ENCODE results near the gene ATP8A2. TPM values are rescaled to one million over a fixed set of nuclear protein-coding genes. Genes with fewer than 3 reads are reported as not detected.

Gene ATP8A2
- total RNA-seq, 1 donor from 2014 or later, result not detected

GRCh38 chr13:25795277-25795676, 423.5 kb downstream of the ATP8A2 start:
- DNase-seq (ENCODE audit: low read depth), result no peak
- no peak overlapping the region for H3K4me3 ChIP-seq (ENCODE audit: low read depth, low read length)
- no peaks in the 10 kb centered on the region for H3K27me3 ChIP-seq (ENCODE audit: control insufficient read depth, insufficient read depth, low read length)
- no peaks in the 10 kb centered on the region for H3K36me3 ChIP-seq (ENCODE audit: control insufficient read depth, insufficient read depth, low read length)
- no peak for TF ChIP-seq CTCF (IDR thresholded peaks at IDR 0.05; ENCODE audit: insufficient read depth, low read length, severe bottlenecking)
- no peak for FAIRE-seq

DNA sequence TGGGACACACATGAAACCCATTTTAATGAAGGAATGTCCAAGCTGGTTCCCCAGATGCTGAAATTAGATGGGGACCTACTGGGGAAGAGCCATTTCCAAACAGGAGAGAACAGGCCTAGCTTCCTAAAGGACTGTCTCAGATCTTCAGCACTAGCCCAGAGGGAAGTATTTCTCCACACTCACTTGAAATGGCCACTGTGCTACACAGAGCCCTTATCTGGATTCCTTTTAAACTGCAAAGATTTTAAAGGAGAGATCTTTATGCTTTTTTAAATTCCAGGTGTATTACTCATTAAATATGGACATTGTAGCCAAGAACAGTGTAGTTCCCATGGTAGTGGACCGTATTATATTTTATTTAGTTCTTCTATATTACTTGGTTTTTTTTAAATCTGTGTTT, 424.7 kb downstream of the ATP8A2 start:
- Histone ChIP-seq H3K36me3 (ENCODE audit: control insufficient read depth, insufficient read depth, low read length) (no peaks in the 10 kb centered on the region), H3K27me3 (ENCODE audit: control insufficient read depth, insufficient read depth, low read length) (no peaks in the 10 kb centered on the region), H3K4me3 (ENCODE audit: low read depth, low read length) (no peak overlapping the region)
- DNase-seq (ENCODE audit: low read depth) (no peak), FAIRE-seq (no peak)
- TF ChIP-seq CTCF (IDR thresholded peaks at IDR 0.05; ENCODE audit: insufficient read depth, low read length, severe bottlenecking), result no peak

GRCh38 chr13:25798998-25799397, 427.2 kb downstream of the ATP8A2 start:
- Histone ChIP-seq H3K27me3 (ENCODE audit: control insufficient read depth, insufficient read depth, low read length) (no peaks in the 10 kb centered on the region), H3K4me3 (ENCODE audit: low read depth, low read length) (no peak overlapping the region), H3K36me3 (ENCODE audit: control insufficient read depth, insufficient read depth, low read length) (no peaks in the 10 kb centered on the region)
- DNase-seq (ENCODE audit: low read depth) (no peak), FAIRE-seq (no peak)
- no peak for TF ChIP-seq CTCF (IDR thresholded peaks at IDR 0.05; ENCODE audit: insufficient read depth, low read length, severe bottlenecking)

GRCh38 chr13:25800523-25800922, 428.7 kb downstream of the ATP8A2 start:
- no peak overlapping the region for H3K4me3 ChIP-seq (ENCODE audit: low read depth, low read length)
- TF ChIP-seq CTCF (IDR thresholded peaks at IDR 0.05; ENCODE audit: insufficient read depth, low read length, severe bottlenecking), result no peak
- FAIRE-seq, result no peak

DNA sequence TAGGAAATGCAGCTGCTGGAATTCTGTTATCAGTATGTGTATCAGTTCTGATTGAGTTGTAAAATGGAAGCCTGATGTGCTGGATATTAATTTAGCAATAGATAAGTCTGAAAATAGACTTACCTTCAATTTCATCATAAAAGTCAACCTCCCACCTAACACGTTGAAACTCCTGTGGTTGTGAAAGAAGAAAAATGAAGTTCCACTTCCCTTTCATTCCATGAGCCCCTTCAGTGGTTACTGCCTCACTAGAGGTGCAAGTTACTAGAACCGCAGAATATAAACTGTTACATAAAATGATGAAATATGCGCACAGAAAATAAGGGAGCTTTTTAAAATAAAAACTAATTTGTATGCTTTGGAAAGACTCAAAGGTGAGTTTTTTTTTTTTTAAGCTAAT, 430.8 kb downstream of the ATP8A2 start:
- no peaks in the 10 kb centered on the region for H3K36me3 ChIP-seq (ENCODE audit: control insufficient read depth, insufficient read depth, low read length)
- H3K27me3 ChIP-seq (ENCODE audit: control insufficient read depth, insufficient read depth, low read length), result peaks cover 3% of the 10 kb centered on the region
- FAIRE-seq (no peak), DNase-seq (ENCODE audit: low read depth) (no peak)
- H3K4me3 ChIP-seq (ENCODE audit: low read depth, low read length), result no peak overlapping the region
- no peak for TF ChIP-seq CTCF (IDR thresholded peaks at IDR 0.05; ENCODE audit: insufficient read depth, low read length, severe bottlenecking)

More at GRCh38 chr13:25800523-25800922, 428.7 kb downstream of the ATP8A2 start:
- DNase-seq (ENCODE audit: low read depth), result no peak
- H3K36me3 ChIP-seq (ENCODE audit: control insufficient read depth, insufficient read depth, low read length), result no peaks in the 10 kb centered on the region
- no peaks in the 10 kb centered on the region for H3K27me3 ChIP-seq (ENCODE audit: control insufficient read depth, insufficient read depth, low read length)

- H3K4me3 ChIP-seq (ENCODE audit: low read depth, low read length), result no peak overlapping the region
- TF ChIP-seq CTCF (IDR thresholded peaks at IDR 0.05; ENCODE audit: insufficient read depth, low read length, severe bottlenecking), result no peak
- H3K27me3 ChIP-seq (ENCODE audit: control insufficient read depth, insufficient read depth, low read length), result peaks cover 3% of the 10 kb centered on the region
- FAIRE-seq (no peak), DNase-seq (ENCODE audit: low read depth) (peak; percentile 2)
- H3K36me3 ChIP-seq (ENCODE audit: control insufficient read depth, insufficient read depth, low read length), result no peaks in the 10 kb centered on the region
Measured at GRCh38 chr13:25803641-25804040, 431.9 kb downstream of the ATP8A2 start.
